Heart left ventricle (tissue), 13 donors: Measurements from ENCODE around the gene ACAP2.

ENCODE experiments used
- CTCF ChIP-seq, 12 donors: fragments of 200-600 bp; sonication (generic) in 4 of 12; IDR thresholded peaks; one replicate each; pipeline versions ENCODE4 v1.5.0 to v1.8.0; 2018 to 2022; ENCODE audit warnings: antibody characterized with exemption in 12 of 12, mild to moderate bottlenecking in 5 of 12
- POLR2A ChIP-seq, 2 donors: fragments of 450-650 bp; IDR thresholded peaks; one replicate each; pipeline ENCODE4 v1.6.1; 2017; ENCODE audit warnings: antibody characterized with exemption in 2 of 2, mild to moderate bottlenecking in 2 of 2, moderate library complexity in 2 of 2
- donor health status: ischemic (EF 13 %, LVEDD 7.1; RV severe dilation, severe dysfunction).
- donor health status: DM: no; HTN: yes; CAD: no.
- donor health status: DM: no; HTN: no; CAD: no.
- donor health status: ischemic (EF 25% LVEDD 6.9; RV normal size, moderate dysfunction).
- donor health status: ischemic (EF 25% LVEDD 5.7; RV mildly dilated, moderate dysfunction).
- donor health status: ischemic (EF 35%, LVEDD 5.7; RV mildly dilated, moderate dysfunction).
- donor health status: nonischemic (EF 11% LVEDD 7.7; RV severe dilation, severe dysfunction).
- donor health status: DM: yes; HTN: yes; CAD: no.
- donor health status: PGD.
- donor health status: ischemic (EF 29% LVEDD 5.4; RV normal size, mild dysfunction).
- donor health status: nonischemic (EF 23%, LVEDD 6.1; RV moderate dilation, normal function).

DNA sequence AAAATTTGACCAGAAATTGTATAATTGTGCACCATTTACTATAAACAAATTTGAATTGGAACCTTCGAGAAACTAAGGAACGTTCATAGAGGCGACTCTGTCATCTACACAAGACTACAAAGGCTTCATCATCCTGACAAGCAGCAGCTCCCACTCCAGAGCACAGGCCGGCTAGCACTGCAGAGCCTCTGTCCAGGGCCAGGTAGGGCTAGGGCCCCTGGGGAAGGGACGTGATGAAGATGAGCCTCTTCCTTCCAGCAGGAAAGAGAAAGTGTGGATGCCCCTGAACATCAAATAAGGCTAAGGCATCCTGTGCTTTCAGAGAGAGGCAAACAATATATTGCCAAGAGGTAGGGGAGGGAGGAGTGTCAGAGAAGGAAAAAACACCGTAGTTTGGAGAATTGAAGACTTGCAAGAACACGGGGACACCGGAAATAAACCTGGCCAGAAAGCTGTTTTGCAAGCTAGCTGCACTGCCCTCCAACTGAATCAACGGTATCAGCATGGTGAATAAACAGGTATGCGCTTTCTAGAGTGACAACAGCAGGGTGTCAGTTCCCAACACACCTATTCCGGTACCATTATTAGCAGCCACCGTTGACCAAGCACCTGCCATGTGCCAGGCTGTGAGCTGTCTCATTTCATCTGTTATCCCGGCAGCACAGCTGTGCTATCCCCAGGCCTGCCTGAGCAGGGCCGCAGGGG is 184.2 kb downstream of the ACAP2 start:
- no peak for TF ChIP-seq POLR2A (IDR thresholded peaks at IDR 0.05)
- no peak for TF ChIP-seq CTCF (IDR thresholded peaks at IDR 0.05)
